Glomerular endothelial cell (primary cell): Measurements from ENCODE around the gene PRODH2. TPM values are rescaled to one million over a fixed set of nuclear protein-coding genes. Genes with fewer than 3 reads are reported as not detected.

Source experiments
- total RNA-seq: library from RNA; depleted of rRNA; stranded (reverse); fragments of >200 nt; gene quantifications from 2 replicates; pipeline ENCODE4 v1.2.3, GENCODE V29; 2015

Gene PRODH2
- total RNA-seq, 1 donor from 2014 or later, result not detected

Other genes starting within 250 kb of the PRODH2 start
- not detected in 2 replicates for gene ATP4A, start 249.2 kb downstream of the PRODH2 start, total RNA-seq
- not detected in 2 replicates for gene PMIS2, start 226.7 kb downstream of the PRODH2 start, total RNA-seq
- gene HAUS5, start 200.1 kb downstream of the PRODH2 start, total RNA-seq, result 5.8 and 9.1 TPM in 2 replicates
- 98.4 and 110 TPM in 2 replicates for gene RBM42, start 183.8 kb downstream of the PRODH2 start, total RNA-seq
- 0.70 and 2.3 TPM in 2 replicates for gene ETV2, start 171.1 kb downstream of the PRODH2 start, total RNA-seq
- gene COX6B1, start 164.5 kb downstream of the PRODH2 start, total RNA-seq, result 418 and 559 TPM in 2 replicates
- not detected in 2 replicates for gene UPK1A, start 146.3 kb downstream of the PRODH2 start, total RNA-seq
- gene ZBTB32, start 108.3 kb downstream of the PRODH2 start, total RNA-seq, result not detected in 2 replicates
- gene KMT2B, start 94.8 kb downstream of the PRODH2 start, total RNA-seq, result 13.0 and 34.4 TPM in 2 replicates
- gene IGFLR1, start 70.4 kb downstream of the PRODH2 start, total RNA-seq, result 3.2 and 4.3 TPM in 2 replicates
- gene U2AF1L4, start 67.4 kb downstream of the PRODH2 start, total RNA-seq, result 5.6 and 8.7 TPM in 2 replicates
- 50.2 and 75.0 TPM in 2 replicates for gene PSENEN, start 67.2 kb downstream of the PRODH2 start, total RNA-seq
- gene LIN37, start 64.3 kb downstream of the PRODH2 start, total RNA-seq, result 9.7 and 18.7 TPM in 2 replicates
- gene HSPB6, start 55.8 kb downstream of the PRODH2 start, total RNA-seq, result 1.8 and 3.2 TPM in 2 replicates
- gene PROSER3, start 54.7 kb downstream of the PRODH2 start, total RNA-seq, result 4.0 and 14.8 TPM in 2 replicates
- 0.53 and 5.0 TPM in 2 replicates for gene ARHGAP33, start 37.3 kb downstream of the PRODH2 start, total RNA-seq
- gene NPHS1, start 39.7 kb upstream of the PRODH2 start, total RNA-seq, result not detected in 2 replicates
- gene KIRREL2, start 44.1 kb upstream of the PRODH2 start, total RNA-seq, result not detected in 2 replicates
- 7.3 and 14.9 TPM in 2 replicates for gene APLP1, start 55.7 kb upstream of the PRODH2 start, total RNA-seq
- 2.7 and 3.6 TPM in 2 replicates for gene NFKBID, start 87.7 kb upstream of the PRODH2 start, total RNA-seq
- gene HCST, start 89.7 kb upstream of the PRODH2 start, total RNA-seq, result not detected in 2 replicates
- not detected in 2 replicates for gene TYROBP, start 95.5 kb upstream of the PRODH2 start, total RNA-seq
- gene LRFN3, start 123.5 kb upstream of the PRODH2 start, total RNA-seq, result 13.3 and 24.3 TPM in 2 replicates
- gene SDHAF1, start 182.3 kb upstream of the PRODH2 start, total RNA-seq, result 19.8 and 29.1 TPM in 2 replicates
- gene SYNE4, start 196.0 kb upstream of the PRODH2 start, total RNA-seq, result not detected in 2 replicates
- 22.5 and 35.5 TPM in 2 replicates for gene ALKBH6, start 201.4 kb upstream of the PRODH2 start, total RNA-seq
- gene CLIP3, start 220.0 kb upstream of the PRODH2 start, total RNA-seq, result 14.0 TPM in 2 replicates
- gene THAP8, start 241.4 kb upstream of the PRODH2 start, total RNA-seq, result 10.3 and 13.9 TPM in 2 replicates
- 2.3 and 4.8 TPM in 2 replicates for gene WDR62, start 242.1 kb upstream of the PRODH2 start, total RNA-seq